ENCODE data around the gene HRH1.
"Not testable (repeated sequence)": the region's sequence is repeated elsewhere in the genome, so short reads cannot be mapped to it uniquely, and the experiment has no call there.

The HRH1 gene

DNA sequence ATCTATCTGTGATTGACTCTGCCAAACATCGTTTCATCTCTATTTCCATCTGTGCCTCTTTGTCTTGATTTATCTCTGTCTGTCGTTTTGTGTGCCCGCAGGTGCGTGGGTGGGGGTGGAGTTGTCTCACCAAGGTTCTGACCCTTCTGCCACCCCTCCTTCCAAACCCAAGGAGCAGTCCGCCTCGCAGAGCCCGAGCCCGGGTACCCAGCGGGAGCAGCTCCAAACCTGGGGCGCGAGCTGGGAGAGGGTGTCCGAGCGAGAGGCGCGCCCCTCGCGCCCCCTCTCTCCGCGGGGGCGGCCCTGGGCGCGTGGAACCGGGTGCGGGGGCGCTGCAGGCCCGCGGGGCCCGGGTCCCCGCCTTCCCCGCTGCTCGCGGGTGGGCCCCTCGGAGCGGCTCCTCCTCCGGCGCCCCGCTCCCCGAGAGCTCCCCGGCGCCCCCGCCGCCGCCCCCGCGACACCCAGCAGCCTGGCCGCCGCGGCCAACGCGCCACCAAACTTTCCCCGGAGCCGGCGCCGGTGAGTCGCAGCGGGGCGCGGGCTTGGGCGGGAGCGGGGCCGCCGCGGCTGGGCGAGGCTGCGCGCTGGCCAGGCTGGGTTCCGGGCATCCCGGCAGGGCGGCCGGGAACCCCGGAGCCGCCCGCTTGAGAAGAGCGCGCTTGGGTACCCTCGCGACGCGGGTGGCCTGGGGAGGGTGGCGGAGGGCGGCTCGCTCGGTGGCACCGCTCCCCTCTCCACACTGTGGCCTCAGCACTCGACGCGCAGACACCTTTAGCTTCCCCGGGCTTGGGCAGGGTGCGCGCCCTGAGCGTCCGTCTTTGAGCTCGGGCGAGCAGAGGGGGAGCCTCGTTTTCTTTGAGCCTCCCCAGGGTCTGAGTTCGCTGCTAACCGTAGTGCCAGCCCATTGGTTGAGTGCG is at the start of gene HRH1:
Gene HRH1 (plus strand): TSS at position 458 of the 917 bp plus-strand sequence. CDS start 104,545 bp downstream, outside the sequence.
- DNase-seq = no peak

GRCh38 chr3:11113316-11113715 is 41.0 kb upstream of the HRH1 start:
- DNase-seq = not testable (repeated sequence)

- no peak for DNase-seq
Measured at GRCh38 chr3:11115548-11115947, 38.7 kb upstream of the HRH1 start.

- no peak for DNase-seq
Measured at GRCh38 chr3:11116336-11117059, 37.8 kb upstream of the HRH1 start.

- DNase-seq = no peak
Measured at GRCh38 chr3:11117591-11117990, 36.7 kb upstream of the HRH1 start.

GRCh38 chr3:11118181-11118682 is 36.1 kb upstream of the HRH1 start:
- no peak for DNase-seq

- no peak for DNase-seq
Measured at GRCh38 chr3:11120091-11120805, 34.0 kb upstream of the HRH1 start.

DNA sequence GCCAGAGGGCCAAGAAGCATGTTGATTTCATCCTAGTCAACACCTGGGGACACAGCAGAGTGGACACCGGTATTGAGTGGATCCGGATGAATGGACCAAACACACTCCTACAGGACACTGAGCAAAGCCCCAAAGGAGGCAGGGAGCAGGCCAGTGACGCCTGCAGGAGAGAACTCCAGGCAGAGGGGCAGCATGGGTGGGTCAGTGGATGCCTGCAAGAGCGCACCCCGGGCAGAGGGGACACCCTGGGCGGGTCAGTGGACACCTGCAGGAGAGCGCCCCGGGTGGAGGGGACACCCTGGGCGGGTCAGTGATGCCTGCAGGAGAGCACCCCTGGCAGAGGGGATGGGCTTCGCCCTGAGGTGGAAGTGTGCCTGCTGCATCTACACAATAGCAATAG is 27.6 kb upstream of the HRH1 start:
- DNase-seq = no peak

DNA sequence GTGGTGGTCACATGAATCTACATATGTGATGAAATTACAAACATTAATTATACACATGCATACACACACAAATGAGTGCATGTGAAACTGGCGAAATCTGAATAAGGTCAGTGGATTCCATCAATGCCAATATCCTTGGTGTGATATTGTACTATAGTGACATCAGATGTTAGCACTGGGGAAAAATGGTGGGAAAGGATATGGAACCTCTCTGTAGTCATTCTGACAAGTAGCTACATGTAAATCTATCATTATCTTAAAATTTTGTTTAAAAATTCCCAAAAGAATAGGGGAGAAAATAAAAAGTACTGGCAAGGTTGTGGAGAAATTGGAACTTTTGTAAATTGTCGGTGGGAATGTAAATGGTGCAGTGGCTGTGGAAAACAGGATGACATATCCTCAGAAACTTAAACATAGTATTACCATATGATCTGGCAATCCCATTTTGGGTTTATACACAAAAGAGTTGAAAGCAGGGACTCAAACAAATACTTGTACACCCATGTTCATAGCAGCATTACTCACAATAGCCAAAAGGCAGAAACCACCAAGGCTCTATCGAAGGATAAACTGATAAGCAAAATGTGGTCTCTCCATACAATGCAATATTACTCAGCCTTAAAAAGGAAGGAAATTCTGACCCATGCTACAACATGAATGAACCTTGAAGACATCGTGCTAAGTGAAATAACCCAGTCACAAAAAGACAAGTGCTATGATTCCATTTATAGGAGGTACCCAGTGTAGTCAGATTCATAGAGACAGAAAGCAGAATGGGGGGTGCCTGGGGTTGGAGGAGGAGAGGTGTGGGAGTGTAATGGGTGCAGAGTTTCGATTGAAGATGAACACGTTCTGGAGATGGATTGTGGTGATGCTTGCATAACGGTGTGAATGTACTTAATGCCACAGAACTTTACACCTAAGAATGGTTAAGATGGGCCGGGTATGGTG is 25.3 kb upstream of the HRH1 start:
- no peak for DNase-seq

- no peak for DNase-seq
Measured at GRCh38 chr3:11130385-11130784, 23.9 kb upstream of the HRH1 start.

- no peak for DNase-seq
Measured at GRCh38 chr3:11131371-11131770, 22.9 kb upstream of the HRH1 start.

DNA sequence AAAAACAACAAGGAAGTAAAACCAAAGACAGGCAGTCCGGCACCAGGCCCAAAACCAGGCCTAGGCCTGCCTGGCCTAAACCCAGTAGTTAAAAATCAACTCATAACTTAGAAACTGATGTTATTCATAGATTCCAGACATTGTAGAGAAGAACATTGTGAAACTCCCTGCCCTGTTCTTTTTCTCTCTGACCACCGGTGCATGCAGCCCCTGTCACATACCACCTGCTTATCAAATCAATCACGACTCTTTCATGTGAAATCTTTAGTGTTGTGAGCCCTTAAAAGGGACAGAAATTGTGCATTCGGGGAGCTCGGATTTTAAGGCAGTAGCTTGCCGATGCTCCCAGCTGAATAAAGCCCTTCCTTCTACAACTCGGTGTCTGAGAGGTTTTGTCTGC is 22.4 kb upstream of the HRH1 start:
- DNase-seq = not testable (repeated sequence)

DNA sequence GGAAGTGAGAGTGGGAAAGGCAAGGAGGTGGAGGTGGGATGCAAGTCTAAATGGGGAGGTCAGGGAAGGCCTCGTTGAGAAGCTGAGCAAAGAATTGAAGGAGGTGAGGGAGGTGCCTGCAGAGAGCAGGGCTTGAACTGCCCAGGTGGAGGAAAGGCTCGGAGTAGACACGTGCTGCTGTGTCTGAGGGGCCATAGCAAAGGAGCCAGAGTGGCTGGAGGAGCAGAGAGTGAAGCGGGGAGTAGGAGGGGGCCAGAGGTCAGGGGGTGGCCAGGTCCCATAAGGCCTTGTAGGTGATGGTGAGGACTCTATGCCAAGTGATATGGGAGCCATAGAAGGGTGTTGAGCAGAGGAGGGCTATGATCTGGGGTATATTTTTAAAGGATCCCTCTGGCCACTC is 21.4 kb upstream of the HRH1 start:
- DNase-seq = no peak

GRCh38 chr3:11134794-11135193 is 19.5 kb upstream of the HRH1 start:
- DNase-seq = no peak

DNA sequence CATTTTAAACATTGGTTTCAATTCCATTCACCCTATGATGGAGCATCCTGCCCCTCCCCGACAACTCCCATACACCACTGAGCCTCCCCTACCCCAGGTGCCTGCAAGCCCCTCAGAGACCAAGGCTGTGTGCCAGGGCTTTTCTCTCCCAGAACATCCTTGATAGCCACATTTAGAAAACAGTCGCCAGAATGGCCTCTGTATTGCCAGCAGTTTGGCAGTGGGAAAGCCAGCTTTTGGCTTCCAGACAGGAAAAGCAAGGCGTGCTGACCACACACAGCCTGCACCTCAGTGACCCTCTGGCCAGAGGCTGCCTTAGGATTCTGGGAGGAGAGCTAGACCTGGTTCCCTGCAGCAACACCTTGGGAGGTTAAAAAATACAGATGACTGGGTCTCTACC is 18.2 kb upstream of the HRH1 start:
- no peak for DNase-seq

GRCh38 chr3:11136830-11137626 is 17.3 kb upstream of the HRH1 start:
- no peak for DNase-seq

- DNase-seq = no peak
Measured at GRCh38 chr3:11137627-11137959, 16.7 kb upstream of the HRH1 start.

DNA sequence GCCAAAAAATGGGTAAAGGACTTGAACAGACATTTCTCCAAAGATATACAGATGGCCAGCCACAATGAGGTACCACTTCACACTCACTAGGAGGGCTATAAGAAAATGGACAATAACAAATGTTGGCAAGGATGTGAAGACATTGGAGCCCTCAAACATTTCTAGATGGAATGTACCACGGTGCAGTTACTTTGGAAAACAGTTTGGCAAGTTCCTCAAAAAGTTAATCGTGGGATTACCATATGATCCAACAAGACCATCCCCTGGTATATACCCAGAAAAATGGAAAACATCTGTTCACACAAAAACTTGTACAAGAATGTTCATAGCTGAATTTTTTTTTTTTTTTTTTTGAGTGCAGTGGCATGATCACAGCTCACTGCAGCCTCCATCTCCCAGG is 15.9 kb upstream of the HRH1 start:
- no peak for DNase-seq

DNA sequence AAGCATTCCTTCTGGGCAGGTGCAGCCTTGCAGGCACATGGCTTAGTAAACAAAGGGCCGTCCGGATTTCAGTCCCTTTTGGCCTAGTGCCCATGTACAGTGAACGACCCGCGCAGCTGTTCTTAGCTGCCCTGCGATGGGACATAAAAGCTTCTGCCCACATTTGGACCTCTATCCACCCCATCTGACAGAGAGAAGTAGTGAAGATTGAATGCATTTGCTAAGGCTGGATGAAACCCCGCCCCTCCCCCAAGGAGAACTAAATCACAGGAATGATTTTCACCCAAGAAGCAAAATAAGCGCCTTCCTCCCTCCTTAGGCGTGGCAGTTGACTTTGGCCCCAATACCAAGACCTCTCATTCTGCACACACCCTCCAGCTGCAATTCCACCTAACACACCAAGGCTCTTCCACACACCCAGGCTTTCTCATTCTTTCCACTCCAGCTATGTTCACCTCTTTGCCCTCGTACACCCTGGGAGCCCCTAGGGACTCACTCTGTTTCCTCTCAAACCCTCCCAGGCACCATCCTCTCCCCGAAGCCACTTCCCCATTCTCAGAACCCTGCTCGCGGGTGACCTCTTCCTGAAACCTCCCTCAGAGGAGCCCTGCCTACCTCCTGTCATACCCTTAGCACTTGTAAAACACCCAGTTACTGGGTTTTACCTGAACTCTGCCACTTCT is 14.1 kb upstream of the HRH1 start:
- no peak for DNase-seq

DNA sequence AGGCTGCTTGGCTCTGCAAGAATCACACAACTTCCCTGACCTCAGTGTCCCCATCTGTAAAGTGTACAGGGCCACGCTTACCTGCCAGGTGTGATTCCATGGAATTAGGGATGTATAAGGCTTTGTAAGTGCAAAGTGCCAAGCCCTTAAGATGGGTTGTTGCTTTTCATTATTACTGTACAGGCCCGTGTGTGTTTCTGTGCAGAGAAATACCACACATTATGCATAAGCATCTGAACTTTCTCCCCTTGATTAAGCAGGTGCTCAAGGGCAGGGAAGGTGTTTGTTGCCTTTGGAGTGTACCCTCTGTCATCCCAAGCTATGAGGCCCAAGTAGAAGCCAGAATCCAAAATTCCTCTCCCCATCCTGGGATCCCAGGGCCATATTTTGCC is 13.6 kb upstream of the HRH1 start:
- no peak for DNase-seq

GRCh38 chr3:11143476-11143875 is 10.8 kb upstream of the HRH1 start:
- no peak for DNase-seq
